ENCODE measurements around the gene PPP2R5C. TPM values are rescaled to one million over a fixed set of nuclear protein-coding genes. Genes with fewer than 3 reads are reported as not detected.

Gene PPP2R5C
- total and polyA plus RNA-seq, 2 of the 4 experiments (the other 2 are of a cell fraction), result 65.9 to 78.7 TPM

DNA sequence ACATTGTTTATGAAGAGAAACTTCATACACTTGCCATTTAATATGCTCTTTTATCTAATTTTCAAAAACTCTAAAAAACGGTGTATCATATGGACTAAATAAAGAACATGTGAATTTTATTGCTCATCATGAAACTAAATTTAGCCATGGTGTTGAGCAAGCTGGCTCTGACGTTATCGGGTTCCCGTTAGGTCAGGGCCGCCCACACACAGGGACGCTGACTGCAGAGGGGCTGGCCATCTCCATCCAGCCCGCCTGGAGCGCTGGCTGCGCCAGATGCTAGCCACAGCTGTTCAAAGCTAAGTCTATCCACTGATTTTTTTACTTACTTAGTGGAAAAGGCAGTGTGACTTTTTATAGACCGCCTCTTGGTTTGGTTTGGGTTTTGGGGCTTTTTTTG, 166.3 kb downstream of the PPP2R5C start:
- ChIA-PET POLR2A (ENCODE audit: unreplicated experiment) (no interaction called here), CTCF (interaction anchor here (0.6 to 0.7 kb wide), 2 partner anchors 84 to 172 kb away, joined by 3 to 5 read pairs; no protein-coding TSS in a partner anchor)
- Histone ChIP-seq H3K27me3 (ENCODE audit: control insufficient read depth, insufficient read depth, low read length) (no peaks in the 10 kb centered on the region), H3K4me3 (ENCODE audit: insufficient read depth, low read depth, low read length) (no peak overlapping the region), H3K18ac (ENCODE audit: low read depth, low read length) (no peak overlapping the region), H3K4ac (ENCODE audit: low read depth, low read length) (peak overlapping the region; percentile 69; the same call in 1 of the 2 replicates), H4K8ac (ENCODE audit: low read depth in 2 of 2, low read length in 2 of 2) (no peak overlapping the region), H3K9me1 (ENCODE audit: insufficient read depth, low read length) (peaks cover 8% of the 10 kb centered on the region), H2BK15ac (ENCODE audit: low read depth, low read length) (peak overlapping the region; percentile 73; the same call in 1 of the 3 replicates), H2BK120ac (ENCODE audit: low read depth, low read length) (no peak overlapping the region), H3K36me3 (ENCODE audit: control insufficient read depth, insufficient read depth, low read length) (peaks cover 10% of the 10 kb centered on the region), H3K14ac (replicated peaks; ENCODE audit: low read depth, low read length) (no peak overlapping the region; the same call in 1 of the 2 replicates), H3K9ac (ENCODE audit: low read depth, low read length) (no peak overlapping the region), H3K23ac (ENCODE audit: low read depth, low read length) (no peak overlapping the region), H3K4me1 (ENCODE audit: control insufficient read depth, insufficient read depth, low read length) (peaks cover 4% of the 10 kb centered on the region), H4K91ac (ENCODE audit: insufficient read depth, low read depth, low read length) (no peak overlapping the region), H3K79me1 (ENCODE audit: low read depth in 1 of 2, low read length in 2 of 2) (peaks cover 6 to 8% of the 10 kb centered on the region in 2 experiments), H4K20me1 (ENCODE audit: insufficient read depth, low read length) (peaks cover 5% of the 10 kb centered on the region; the same call in 1 of the 2 replicates), H2AFZ (replicated peaks; ENCODE audit: low read length, poor library complexity) (no peak overlapping the region), H2AK5ac (ENCODE audit: low read depth, low read length) (no peak overlapping the region), H2AK9ac (replicated peaks; ENCODE audit: low read depth, low read length, poor library complexity) (no peak overlapping the region), H3K4me2 (ENCODE audit: low read depth, low read length) (no peak overlapping the region), H3K56ac (ENCODE audit: extremely low read depth, insufficient read depth, low read length) (no peak overlapping the region), H3K27ac (ENCODE audit: insufficient read depth, low read length) (no peak overlapping the region), H2BK5ac (ENCODE audit: low read depth, low read length, poor library complexity, severe bottlenecking) (no peak overlapping the region), H4K5ac (ENCODE audit: low read depth, low read length) (no peak overlapping the region), H2BK20ac (ENCODE audit: low read depth, low read length) (no peak overlapping the region), H3K9me3 (ENCODE audit: control insufficient read depth, insufficient read depth, low read length) (no peaks in the 10 kb centered on the region)
- no TSS peak for BruUV-seq (replicated peaks)
- ATAC-seq (ENCODE audit: low read depth) (peak; percentile 99), DNase-seq (peak; percentile 98)
- WGBS, 2 experiments (ENCODE audit: extremely low coverage in 2 of 2, insufficient read length in 1 of 2), result no CpG with 5 or more reads among the region's 10 CpGs
- intact Hi-C loops (cut with micrococcal nuclease) (loop anchor here (10.0 kb wide), 1 partner anchor 153 kb away; no protein-coding TSS in a partner anchor), in situ Hi-C loops (cut with MboI; ENCODE audit: low sequenced_read_pairs) (no loop called here), dilution Hi-C loops (cut with HindIII; ENCODE audit: low sequenced_read_pairs, unreplicated experiment) (no loop called here)
- peak; percentile 28; the same call in 1 of the 2 replicates for TF ChIP-seq FOS (IDR thresholded peaks at IDR 0.05; ENCODE audit: low read depth, low read length)
- no peak for TF ChIP-seq SMC3 (IDR thresholded peaks at IDR 0.05; ENCODE audit: low read depth, low read length)
- peak; percentile 99 for TF ChIP-seq CEBPB (IDR thresholded peaks at IDR 0.05; ENCODE audit: low read depth, low read length)
- TF ChIP-seq BHLHE40 (IDR thresholded peaks at IDR 0.05; ENCODE audit: low read depth, low read length), result no peak
- no peak for TF ChIP-seq CHD1 (IDR thresholded peaks at IDR 0.05; ENCODE audit: low read depth, low read length)
- no peak for TF ChIP-seq NFE2L2 (IDR thresholded peaks at IDR 0.05; ENCODE audit: low read depth, low read length)
- no peak for TF ChIP-seq RFX5 (IDR thresholded peaks at IDR 0.05; ENCODE audit: low read depth, low read length)
- 0 out of 2 replicates have a peak, but pooled peaks have one; percentile 28 for TF ChIP-seq MAZ (IDR thresholded peaks at IDR 0.05; ENCODE audit: borderline replicate concordance, low read depth, low read length)
- TF ChIP-seq, protein P1, sequence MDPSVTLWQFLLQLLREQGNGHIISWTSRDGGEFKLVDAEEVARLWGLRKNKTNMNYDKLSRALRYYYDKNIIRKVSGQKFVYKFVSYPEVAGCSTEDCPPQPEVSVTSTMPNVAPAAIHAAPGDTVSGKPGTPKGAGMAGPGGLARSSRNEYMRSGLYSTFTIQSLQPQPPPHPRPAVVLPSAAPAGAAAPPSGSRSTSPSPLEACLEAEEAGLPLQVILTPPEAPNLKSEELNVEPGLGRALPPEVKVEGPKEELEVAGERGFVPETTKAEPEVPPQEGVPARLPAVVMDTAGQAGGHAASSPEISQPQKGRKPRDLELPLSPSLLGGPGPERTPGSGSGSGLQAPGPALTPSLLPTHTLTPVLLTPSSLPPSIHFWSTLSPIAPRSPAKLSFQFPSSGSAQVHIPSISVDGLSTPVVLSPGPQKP (IDR thresholded peaks at IDR 0.05; ENCODE audit: borderline replicate concordance, low read depth, low read length), result no peak
- TF ChIP-seq MXI1 (IDR thresholded peaks at IDR 0.05; ENCODE audit: borderline replicate concordance, low read depth, low read length), result 0 out of 2 replicates have a peak, but pooled peaks have one; percentile 10
- TF ChIP-seq RCOR1 (IDR thresholded peaks at IDR 0.05; ENCODE audit: insufficient replicate concordance, low read length), result peak; percentile 57
